ENCODE data around the gene LARP4B.

Gene LARP4B

GRCh38 chr10:828191-828590 is 103.3 kb downstream of the LARP4B start:
- no peak for DNase-seq (ENCODE audit: low read depth, low spot score)

- DNase-seq (ENCODE audit: low read depth, low spot score) = no peak
Observed at GRCh38 chr10:824946-825345, 106.6 kb downstream of the LARP4B start.

GRCh38 chr10:824497-824896 is 107.0 kb downstream of the LARP4B start:
- no peak for DNase-seq (ENCODE audit: low read depth, low spot score)

- DNase-seq (ENCODE audit: low read depth, low spot score) = no peak
Observed at GRCh38 chr10:822661-823367, 108.7 kb downstream of the LARP4B start.

- no peak for DNase-seq (ENCODE audit: low read depth, low spot score)
Observed at GRCh38 chr10:822197-822596, 109.3 kb downstream of the LARP4B start.

GRCh38 chr10:821322-821721 is 110.2 kb downstream of the LARP4B start:
- DNase-seq (ENCODE audit: low read depth, low spot score) = no peak

- DNase-seq (ENCODE audit: low read depth, low spot score) = no peak
Observed at GRCh38 chr10:819816-820215, 111.7 kb downstream of the LARP4B start.

- no peak for DNase-seq (ENCODE audit: low read depth, low spot score)
Observed at GRCh38 chr10:819326-819725, 112.2 kb downstream of the LARP4B start.

- DNase-seq (ENCODE audit: low read depth, low spot score) = no peak
Observed at GRCh38 chr10:818526-819220, 112.8 kb downstream of the LARP4B start.

GRCh38 chr10:818010-818409 is 113.5 kb downstream of the LARP4B start:
- DNase-seq (ENCODE audit: low read depth, low spot score) = no peak

GRCh38 chr10:817371-817770 is 114.1 kb downstream of the LARP4B start:
- DNase-seq (ENCODE audit: low read depth, low spot score) = no peak

GRCh38 chr10:816958-817357 is 114.5 kb downstream of the LARP4B start:
- DNase-seq (ENCODE audit: low read depth, low spot score) = no peak

GRCh38 chr10:816091-816477 is 115.4 kb downstream of the LARP4B start:
- DNase-seq (ENCODE audit: low read depth, low spot score) = no peak

GRCh38 chr10:815338-816090 is 116.0 kb downstream of the LARP4B start:
- no peak for DNase-seq (ENCODE audit: low read depth, low spot score)

- no peak for DNase-seq (ENCODE audit: low read depth, low spot score)
Observed at GRCh38 chr10:814536-815302, 116.8 kb downstream of the LARP4B start.

- no peak for DNase-seq (ENCODE audit: low read depth, low spot score)
Observed at GRCh38 chr10:813286-813685, 118.2 kb downstream of the LARP4B start.

GRCh38 chr10:812787-813186 is 118.7 kb downstream of the LARP4B start:
- DNase-seq (ENCODE audit: low read depth, low spot score) = no peak

GRCh38 chr10:811379-812175 is 119.9 kb downstream of the LARP4B start:
- DNase-seq (ENCODE audit: low read depth, low spot score) = no peak

- DNase-seq (ENCODE audit: low read depth, low spot score) = no peak
Observed at GRCh38 chr10:810351-810846, 121.1 kb downstream of the LARP4B start.

- no peak for DNase-seq (ENCODE audit: low read depth, low spot score)
Observed at GRCh38 chr10:809671-810350, 121.7 kb downstream of the LARP4B start.
